Stomach smooth muscle (tissue), 2 donors: ENCODE data around the gene MAPT.

Source experiments
- H3K27ac ChIP-seq: one replicate; pipeline ENCODE4 v1.7.0; 2013; ENCODE audit warnings: mild to moderate bottlenecking, low read length, inconsistent platforms
- H3K27me3 ChIP-seq, 2 donors: one replicate each; pipeline ENCODE4 v1.7.0; 2013; ENCODE audit warnings: low read length in 2 of 2; ENCODE audit not compliant: insufficient read depth in 2 of 2, control insufficient read depth in 1 of 2
- H3K36me3 ChIP-seq, 2 donors: one replicate each; pipeline ENCODE4 v1.7.0; 2013; ENCODE audit warnings: low read length in 2 of 2; ENCODE audit not compliant: control insufficient read depth in 2 of 2, insufficient read depth in 2 of 2
- H3K4me1 ChIP-seq: one replicate; pipeline ENCODE4 v1.7.0; 2013; ENCODE audit warnings: low read length; ENCODE audit not compliant: control insufficient read depth, insufficient read depth
- H3K4me3 ChIP-seq, 2 donors: one replicate each; pipeline ENCODE4 v1.7.0; 2013; ENCODE audit warnings: low read length in 2 of 2
- H3K9ac ChIP-seq, 2 donors: one replicate each; pipeline ENCODE4 v1.7.0; 2013; ENCODE audit warnings: low read length in 2 of 2, mild to moderate bottlenecking in 1 of 2
- H3K9me3 ChIP-seq, 2 donors: one replicate each; pipeline ENCODE4 v1.7.0; 2013; ENCODE audit warnings: low read length in 2 of 2; ENCODE audit not compliant: control insufficient read depth in 2 of 2
- donor health status: healthy.
- donor health status: Pancreatic carcinoma.

Gene MAPT

DNA sequence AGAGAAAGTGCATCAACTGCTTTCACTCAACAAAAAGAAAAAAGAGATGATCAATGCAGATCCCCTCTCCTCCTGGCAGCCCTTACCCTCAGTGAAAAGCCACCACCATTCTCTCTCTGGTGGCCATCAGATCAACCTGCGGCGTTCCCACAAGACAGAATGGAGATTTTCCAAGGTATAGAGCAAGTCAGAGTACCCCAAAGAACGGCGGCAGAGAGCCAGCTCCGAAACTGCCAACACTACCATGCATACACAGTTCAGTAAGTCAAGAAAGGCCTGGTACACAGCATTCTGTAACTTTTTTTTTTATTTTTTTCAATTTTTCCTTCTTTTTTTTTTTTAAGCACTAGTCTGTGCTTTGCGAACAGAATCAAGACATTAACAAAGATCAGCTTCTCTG, 135.3 kb downstream of the MAPT start:
- Histone ChIP-seq H3K27me3 (no peaks in the 10 kb centered on the region), H3K4me3 (no peak overlapping the region), H3K9me3 (no peaks in the 10 kb centered on the region), H3K27ac (no peak overlapping the region), H3K36me3 (peaks cover 51 to 57% of the 10 kb centered on the region in 2 donors), H3K9ac (no peak overlapping the region), H3K4me1 (no peaks in the 10 kb centered on the region)

DNA sequence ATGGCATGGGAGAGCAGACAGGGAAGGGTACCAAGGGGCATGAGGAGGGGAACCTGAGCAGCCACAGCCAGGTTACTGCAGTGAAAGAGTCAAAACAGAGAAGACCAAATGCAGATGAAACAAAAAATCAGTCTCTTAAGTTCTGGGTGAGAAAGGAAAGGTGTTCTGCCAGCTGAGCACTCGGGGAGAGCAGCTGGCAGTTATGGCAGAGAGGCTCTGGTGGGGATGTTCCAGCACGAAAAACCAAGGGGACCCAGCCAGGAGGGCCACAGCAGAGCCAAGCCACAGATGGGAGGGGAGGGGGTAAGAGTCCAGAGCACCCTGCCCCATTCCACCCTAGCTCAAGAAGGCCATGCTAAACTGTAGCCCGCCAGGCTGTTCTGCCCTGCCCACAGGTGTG, 136.4 kb downstream of the MAPT start:
- H3K27me3 ChIP-seq: no peaks in the 10 kb centered on the region
- H3K36me3 ChIP-seq: peaks cover 56 to 65% of the 10 kb centered on the region in 2 donors
- H3K27ac ChIP-seq: no peak overlapping the region
- H3K9me3 ChIP-seq: no peaks in the 10 kb centered on the region
- no peaks in the 10 kb centered on the region for H3K4me1 ChIP-seq
- no peak overlapping the region for H3K9ac ChIP-seq
- no peak overlapping the region for H3K4me3 ChIP-seq

DNA sequence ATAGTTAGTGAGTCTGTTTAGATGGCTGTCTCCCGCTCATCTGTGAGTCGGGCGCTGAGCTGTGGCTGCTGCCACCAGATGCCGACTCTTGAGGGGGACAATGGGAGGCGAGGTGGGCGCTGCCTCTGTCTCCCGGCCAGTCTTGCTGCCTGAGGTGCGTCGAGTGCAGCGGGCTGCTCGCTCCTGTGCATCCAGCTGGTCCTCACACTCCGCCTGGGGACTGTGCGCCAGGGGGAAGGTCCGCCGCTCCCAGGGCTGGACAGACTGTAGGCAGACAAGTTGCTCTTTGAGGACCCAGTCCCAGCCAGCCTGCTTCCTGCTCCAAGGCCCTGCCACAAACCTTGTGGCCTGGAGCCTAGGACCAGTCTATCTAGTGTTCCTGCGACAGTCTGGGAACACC, 137.1 kb downstream of the MAPT start:
- no peaks in the 10 kb centered on the region for H3K9me3 ChIP-seq
- H3K36me3 ChIP-seq: peaks cover 61 to 69% of the 10 kb centered on the region in 2 donors
- no peak overlapping the region for H3K9ac ChIP-seq
- no peak overlapping the region for H3K4me3 ChIP-seq
- no peak overlapping the region for H3K27ac ChIP-seq
- no peaks in the 10 kb centered on the region for H3K4me1 ChIP-seq
- H3K27me3 ChIP-seq: no peaks in the 10 kb centered on the region

DNA sequence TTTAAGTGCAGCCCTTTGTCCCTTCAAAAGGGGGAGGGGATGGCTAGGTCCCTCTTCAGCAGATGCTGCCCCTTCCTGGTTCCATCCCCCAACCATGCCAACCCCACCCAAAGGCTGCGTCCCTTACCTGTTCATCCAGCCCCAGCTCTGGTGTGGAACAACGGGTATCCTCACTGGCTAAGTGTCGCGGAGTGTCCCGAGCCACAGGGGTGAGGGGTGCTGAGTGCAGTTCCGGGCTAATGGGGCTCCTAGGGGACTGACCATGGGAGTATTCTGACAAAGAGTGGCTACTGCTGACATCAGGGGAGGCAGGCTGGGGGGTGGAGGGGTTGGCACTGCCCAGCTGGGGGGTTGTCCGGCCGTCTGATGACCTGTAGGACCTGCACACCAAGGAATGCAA, 137.6 kb downstream of the MAPT start:
- Histone ChIP-seq H3K4me1 (no peaks in the 10 kb centered on the region), H3K36me3 (peaks cover 62 to 69% of the 10 kb centered on the region in 2 donors), H3K9me3 (no peaks in the 10 kb centered on the region), H3K27ac (no peak overlapping the region), H3K27me3 (no peaks in the 10 kb centered on the region), H3K9ac (no peak overlapping the region), H3K4me3 (no peak overlapping the region)

DNA sequence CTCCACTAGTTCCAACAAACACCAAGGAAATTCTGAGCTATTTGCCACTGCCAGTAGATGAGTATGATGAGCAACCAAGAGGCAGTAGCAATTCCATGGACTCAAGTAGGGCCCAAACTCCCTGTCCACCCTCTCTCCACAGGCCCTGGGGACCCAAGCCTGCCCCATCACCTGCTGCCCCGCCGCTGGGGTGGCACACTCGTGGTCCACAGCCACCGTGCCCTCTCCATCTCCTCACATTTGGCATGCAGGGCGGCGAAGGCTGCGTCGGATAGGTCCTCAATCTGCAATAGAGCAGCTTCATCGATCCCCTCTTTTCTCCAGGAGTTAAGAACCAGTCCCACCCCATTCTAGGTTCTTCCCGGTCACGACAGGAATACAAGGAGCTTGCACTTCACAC, 138.6 kb downstream of the MAPT start:
- no peaks in the 10 kb centered on the region for H3K4me1 ChIP-seq
- H3K27ac ChIP-seq: no peak overlapping the region
- H3K27me3 ChIP-seq: no peaks in the 10 kb centered on the region
- H3K9me3 ChIP-seq: no peaks in the 10 kb centered on the region
- H3K4me3 ChIP-seq: no peak overlapping the region
- H3K36me3 ChIP-seq: peaks cover 70% of the 10 kb centered on the region in 2 donors
- H3K9ac ChIP-seq: no peak overlapping the region

- H3K4me3 ChIP-seq: no peak overlapping the region
- H3K9me3 ChIP-seq: no peaks in the 10 kb centered on the region
- no peaks in the 10 kb centered on the region for H3K4me1 ChIP-seq
- H3K36me3 ChIP-seq: peaks cover 71 to 75% of the 10 kb centered on the region in 2 donors
- H3K27me3 ChIP-seq: no peaks in the 10 kb centered on the region
- H3K9ac ChIP-seq: no peak overlapping the region
- no peak overlapping the region for H3K27ac ChIP-seq
Measured at GRCh38 chr17:46033392-46033791, 139.0 kb downstream of the MAPT start.

DNA sequence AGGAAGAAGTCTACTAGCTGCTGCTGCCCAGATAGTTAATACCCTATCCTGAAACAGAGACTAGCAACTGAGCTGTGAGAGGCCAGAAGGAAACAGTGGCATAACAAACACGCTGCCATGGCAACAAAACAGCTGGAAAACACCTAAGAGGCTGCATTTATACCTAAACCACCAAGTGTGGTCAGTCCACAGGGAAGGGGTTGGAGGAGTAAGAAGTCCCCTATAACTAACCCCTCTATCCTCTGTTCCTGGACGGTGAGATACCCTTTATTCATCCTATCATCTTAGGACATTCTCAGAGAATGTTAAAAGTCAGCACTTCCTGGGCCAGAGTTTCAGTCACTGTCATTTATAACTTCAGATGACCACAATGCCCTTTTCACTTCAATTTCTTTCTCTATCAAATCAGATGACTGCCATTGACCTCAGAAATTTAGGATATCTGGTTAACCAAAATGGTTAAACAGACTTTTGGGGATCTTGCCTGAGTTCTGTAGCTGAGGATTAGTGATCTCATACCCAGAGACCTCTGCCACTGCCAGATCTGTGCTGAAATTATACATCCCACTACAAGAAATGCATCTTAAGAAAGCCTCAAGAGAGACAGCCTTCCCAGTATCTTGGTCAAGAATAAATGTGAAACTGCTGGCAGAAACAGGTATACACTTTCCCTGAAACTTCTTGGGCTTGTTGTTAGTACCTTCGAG, 140.9 kb downstream of the MAPT start:
- Histone ChIP-seq H3K4me1 (no peaks in the 10 kb centered on the region), H3K9ac (no peak overlapping the region), H3K4me3 (no peak overlapping the region), H3K36me3 (peaks cover 75 to 83% of the 10 kb centered on the region in 2 donors), H3K27ac (no peak overlapping the region), H3K9me3 (no peaks in the 10 kb centered on the region), H3K27me3 (no peaks in the 10 kb centered on the region)

DNA sequence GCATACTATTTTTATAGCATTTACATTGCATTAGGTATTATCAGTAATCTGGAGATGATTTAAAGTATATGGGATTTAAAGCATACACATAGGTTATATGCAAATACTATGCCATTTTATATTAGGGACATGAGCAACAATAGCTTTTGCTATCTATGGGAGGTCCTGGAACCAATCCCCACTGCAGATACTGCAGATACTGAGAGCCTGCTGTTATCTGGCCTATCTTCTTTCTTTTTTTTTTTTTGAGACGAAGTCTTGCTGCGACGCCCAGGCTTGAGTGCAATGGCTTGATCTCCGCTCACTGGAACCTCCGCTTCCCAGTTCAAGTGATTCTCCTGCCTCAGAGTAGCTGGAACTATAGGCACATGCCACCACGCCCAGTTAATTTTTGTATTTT, 142.1 kb downstream of the MAPT start:
- H3K9ac ChIP-seq: no peak overlapping the region
- no peak overlapping the region for H3K4me3 ChIP-seq
- H3K9me3 ChIP-seq: no peaks in the 10 kb centered on the region
- no peak overlapping the region for H3K27ac ChIP-seq
- no peaks in the 10 kb centered on the region for H3K4me1 ChIP-seq
- H3K36me3 ChIP-seq: peaks cover 63 to 71% of the 10 kb centered on the region in 2 donors
- H3K27me3 ChIP-seq: no peaks in the 10 kb centered on the region

DNA sequence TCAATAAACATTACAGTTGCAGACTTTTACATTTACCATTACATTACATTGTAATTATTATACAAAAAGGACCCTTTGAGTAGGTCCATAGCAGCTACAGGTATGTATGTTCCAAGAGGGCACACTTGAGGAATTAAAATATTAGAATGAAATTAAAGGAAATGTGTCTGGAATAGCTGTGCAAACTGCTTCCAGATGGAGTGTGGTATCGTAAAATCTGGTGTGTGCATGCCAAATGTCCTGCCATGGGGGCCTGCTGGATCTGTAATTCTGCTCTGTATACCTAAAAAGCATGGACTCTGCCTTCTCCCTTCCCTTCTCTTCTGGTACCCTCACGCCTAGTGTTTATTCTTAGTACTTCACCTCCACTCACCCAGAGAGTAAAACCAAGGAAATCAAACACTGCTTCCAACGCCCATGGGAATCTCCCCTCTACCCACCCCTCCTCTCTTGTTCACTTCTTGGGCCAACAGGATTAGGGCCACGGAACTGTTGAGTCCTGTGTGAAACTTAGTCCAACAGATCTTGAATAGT, 143.4 kb downstream of the MAPT start:
- Histone ChIP-seq H3K27ac (no peak overlapping the region), H3K36me3 (peaks cover 50 to 60% of the 10 kb centered on the region in 2 donors)

GRCh38 chr17:46038414-46038813, 144.1 kb downstream of the MAPT start:
- Histone ChIP-seq H3K27ac (no peak overlapping the region), H3K27me3 (no peaks in the 10 kb centered on the region), H3K4me3 (no peak overlapping the region), H3K9ac (no peak overlapping the region), H3K4me1 (no peaks in the 10 kb centered on the region), H3K36me3 (peaks cover 44 to 53% of the 10 kb centered on the region in 2 donors), H3K9me3 (no peaks in the 10 kb centered on the region)

More for the DNA sequence above, 143.4 kb downstream of the MAPT start:
- Histone ChIP-seq H3K9me3 (no peaks in the 10 kb centered on the region), H3K4me3 (no peak overlapping the region), H3K27me3 (no peaks in the 10 kb centered on the region), H3K4me1 (no peaks in the 10 kb centered on the region), H3K9ac (no peak overlapping the region)

DNA sequence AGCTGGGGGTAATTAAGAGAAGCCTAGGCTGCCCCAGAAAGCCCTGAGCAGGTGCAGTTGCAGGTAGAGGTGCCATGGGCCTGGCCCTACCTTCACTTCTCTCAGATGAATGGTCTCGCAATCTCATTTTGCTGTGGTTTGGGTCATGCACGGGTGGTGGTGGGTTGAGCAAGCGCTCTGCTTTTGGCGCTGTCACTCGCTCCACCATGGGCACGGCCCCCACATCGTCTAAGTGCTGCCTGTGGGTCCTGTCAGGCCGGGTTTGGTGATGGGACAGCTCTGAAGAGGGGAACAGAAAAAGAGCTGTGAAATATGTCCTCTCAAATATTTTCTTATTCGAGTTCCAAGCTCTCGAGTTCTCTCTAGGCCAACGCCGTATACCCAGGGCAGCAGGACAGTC, 144.6 kb downstream of the MAPT start:
- peaks cover 2% of the 10 kb centered on the region for H3K4me1 ChIP-seq
- no peak overlapping the region for H3K4me3 ChIP-seq
- H3K36me3 ChIP-seq: peaks cover 39 to 48% of the 10 kb centered on the region in 2 donors
- no peak overlapping the region for H3K27ac ChIP-seq
- H3K9ac ChIP-seq: no peak overlapping the region
- no peaks in the 10 kb centered on the region for H3K9me3 ChIP-seq
- no peaks in the 10 kb centered on the region for H3K27me3 ChIP-seq
